ENCODE data around the gene AOX1.
"Not testable (repeated sequence)": the region's sequence is repeated elsewhere in the genome, so short reads cannot be mapped to it uniquely, and the experiment has no call there.

AOX1 gene

GRCh38 chr2:200609028-200609614, 23.3 kb downstream of the AOX1 start:
- no peak overlapping the region for H3K4me3 ChIP-seq (ENCODE audit: low read depth, low read length)
- no peak for TF ChIP-seq CTCF (IDR thresholded peaks at IDR 0.05; ENCODE audit: low read depth, low read length)
- DNase-seq (ENCODE audit: low read depth, low spot score) = peak; percentile 78
- in situ Hi-C loops (cut with HindIII; ENCODE audit: low sequenced_read_pairs) = no loop called here

GRCh38 chr2:200610217-200610616, 24.4 kb downstream of the AOX1 start:
- DNase-seq (ENCODE audit: low read depth, low spot score); H3K4me3 ChIP-seq (ENCODE audit: low read depth, low read length); in situ Hi-C loops (cut with HindIII; ENCODE audit: low sequenced_read_pairs): not testable (repeated sequence)

- in situ Hi-C loops (cut with HindIII; ENCODE audit: low sequenced_read_pairs) = no loop called here
- no peak for DNase-seq (ENCODE audit: low read depth, low spot score)
- no peak overlapping the region for H3K4me3 ChIP-seq (ENCODE audit: low read depth, low read length)
- no peak for TF ChIP-seq CTCF (IDR thresholded peaks at IDR 0.05; ENCODE audit: low read depth, low read length)
Measured at GRCh38 chr2:200613692-200614091, 27.9 kb downstream of the AOX1 start.

GRCh38 chr2:200614249-200614648, 28.4 kb downstream of the AOX1 start:
- no peak overlapping the region for H3K4me3 ChIP-seq (ENCODE audit: low read depth, low read length)
- DNase-seq (ENCODE audit: low read depth, low spot score) = no peak
- in situ Hi-C loops (cut with HindIII; ENCODE audit: low sequenced_read_pairs) = no loop called here
- TF ChIP-seq CTCF (IDR thresholded peaks at IDR 0.05; ENCODE audit: low read depth, low read length) = no peak

GRCh38 chr2:200615247-200615646, 29.4 kb downstream of the AOX1 start:
- no peak for TF ChIP-seq CTCF (IDR thresholded peaks at IDR 0.05; ENCODE audit: low read depth, low read length)
- H3K4me3 ChIP-seq (ENCODE audit: low read depth, low read length) = no peak overlapping the region
- DNase-seq (ENCODE audit: low read depth, low spot score) = peak; percentile 74
- in situ Hi-C loops (cut with HindIII; ENCODE audit: low sequenced_read_pairs) = no loop called here

GRCh38 chr2:200616193-200616592, 30.4 kb downstream of the AOX1 start:
- no peak for DNase-seq (ENCODE audit: low read depth, low spot score)
- in situ Hi-C loops (cut with HindIII; ENCODE audit: low sequenced_read_pairs) = no loop called here
- no peak overlapping the region for H3K4me3 ChIP-seq (ENCODE audit: low read depth, low read length)
- TF ChIP-seq CTCF (IDR thresholded peaks at IDR 0.05; ENCODE audit: low read depth, low read length) = no peak

GRCh38 chr2:200616656-200617055, 30.8 kb downstream of the AOX1 start:
- no peak for TF ChIP-seq CTCF (IDR thresholded peaks at IDR 0.05; ENCODE audit: low read depth, low read length)
- H3K4me3 ChIP-seq (ENCODE audit: low read depth, low read length) = no peak overlapping the region
- in situ Hi-C loops (cut with HindIII; ENCODE audit: low sequenced_read_pairs) = no loop called here
- no peak for DNase-seq (ENCODE audit: low read depth, low spot score)

All from astrocyte of the spinal cord (primary cell).